Erythroblast (primary cell): ENCODE measurements around the gene SGSH.

Experiments
- GATA1 ChIP-seq: IDR thresholded peaks from 2 replicates; pipeline ENCODE4 v1.6.1; 2011; ENCODE audit warnings: low read depth, mild to moderate bottlenecking, control low read depth, low read length, moderate library complexity
- POLR2A ChIP-seq: IDR thresholded peaks from 2 replicates; pipeline ENCODE4 v1.6.1; 2011; ENCODE audit warnings: mild to moderate bottlenecking, low read length

GRCh38 chr17:80185968-80186367 lies 34.2 kb downstream of the SGSH start:
- no peak for TF ChIP-seq POLR2A
- no peak for TF ChIP-seq GATA1
